GM23338 (cell line): ENCODE data around the gene SP5. TPM values are rescaled to one million over a fixed set of nuclear protein-coding genes. Genes with fewer than 3 reads are reported as not detected.

Experiments used
- ZNF462 ChIP-seq: fragments of 250-450 bp; sonication (Bioruptor Pico); IDR thresholded peaks from 2 replicates; pipeline ENCODE4 v1.5.0; 2020; ENCODE audit warnings: mild to moderate bottlenecking, moderate library complexity
- polyA plus RNA-seq: library from polyadenylated mRNA; unstranded; fragments of >200 nt; fragmentation: Nextera tagmentation; extraction: Ambion mirVana; gene quantifications from 2 replicates; pipeline ENCODE4 v1.2.1, GENCODE V29; 2016
- total RNA-seq: library from RNA; depleted of rRNA; stranded (reverse); fragments of >200 nt; shearing (Covaris generic); gene quantifications from 2 replicates; pipeline ENCODE4 v1.2.3, GENCODE V29; 2014
- TF ChIP-seq, protein P1 (sequence below), 2 experiments: fragments of 200-600 bp in 1 of 2; sonication (generic) in 1 of 2; conservative IDR thresholded peaks; 2 replicates each; pipeline versions ENCODE4 v1.5.1 to v1.6.1; 2016 to 2017; ENCODE audit warnings: antibody characterized with exemption in 2 of 2, low read depth in 2 of 2, mild to moderate bottlenecking in 2 of 2, moderate library complexity in 1 of 2
- TF ChIP-seq, protein P2 (sequence below): IDR thresholded peaks from 2 replicates; pipeline ENCODE4 v1.6.1; 2016; ENCODE audit warnings: antibody characterized with exemption

The SP5 gene
- total and polyA plus RNA-seq, 2 experiments from 2014 or later: 0.21 to 0.32 TPM

DNA sequence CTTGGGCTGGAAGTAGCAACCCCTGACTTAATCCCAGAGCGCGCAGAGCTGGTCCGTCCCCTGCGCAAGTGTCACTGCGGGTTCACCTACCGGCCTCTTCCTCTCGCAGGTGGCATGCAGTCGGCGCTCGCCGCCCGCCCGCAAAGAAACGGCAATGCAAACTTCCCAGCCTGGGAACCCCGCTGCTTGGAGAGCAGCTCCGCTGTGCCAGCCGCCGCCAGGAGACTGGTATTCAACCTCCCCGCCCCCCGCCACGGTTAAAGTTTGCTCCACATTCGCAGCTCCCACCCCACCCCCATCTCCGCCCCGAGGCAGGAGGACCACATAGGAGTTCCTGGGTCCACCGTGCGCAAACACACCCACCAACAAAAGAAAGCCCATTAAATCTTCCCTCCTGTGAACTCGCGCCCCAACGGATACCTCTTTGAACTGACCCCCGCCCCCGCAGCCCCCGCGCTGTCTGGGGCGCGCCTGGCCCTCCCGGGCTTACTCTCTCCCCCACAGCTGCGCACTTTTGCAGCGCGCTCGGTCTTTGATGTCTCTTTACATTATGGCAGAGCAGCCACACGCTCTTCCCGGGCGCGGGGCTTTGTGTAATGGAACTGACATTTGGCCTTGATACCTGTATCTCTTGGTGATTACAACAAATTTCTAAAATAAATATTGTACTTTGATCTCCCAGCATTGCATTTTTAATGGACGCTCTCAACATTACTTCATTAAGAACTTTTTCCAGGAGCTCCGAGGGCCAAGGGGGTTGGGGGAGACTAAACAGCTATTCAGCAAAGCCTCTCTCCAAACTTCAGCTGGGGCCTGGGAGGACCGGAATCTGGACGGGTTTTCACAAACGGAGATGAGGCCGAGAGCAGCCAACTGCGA is 3.1 kb upstream of the SP5 start (continued):
- TF ChIP-seq ZNF462 (CRISPR knock-in tag): no peak
- TF ChIP-seq, protein P1, sequence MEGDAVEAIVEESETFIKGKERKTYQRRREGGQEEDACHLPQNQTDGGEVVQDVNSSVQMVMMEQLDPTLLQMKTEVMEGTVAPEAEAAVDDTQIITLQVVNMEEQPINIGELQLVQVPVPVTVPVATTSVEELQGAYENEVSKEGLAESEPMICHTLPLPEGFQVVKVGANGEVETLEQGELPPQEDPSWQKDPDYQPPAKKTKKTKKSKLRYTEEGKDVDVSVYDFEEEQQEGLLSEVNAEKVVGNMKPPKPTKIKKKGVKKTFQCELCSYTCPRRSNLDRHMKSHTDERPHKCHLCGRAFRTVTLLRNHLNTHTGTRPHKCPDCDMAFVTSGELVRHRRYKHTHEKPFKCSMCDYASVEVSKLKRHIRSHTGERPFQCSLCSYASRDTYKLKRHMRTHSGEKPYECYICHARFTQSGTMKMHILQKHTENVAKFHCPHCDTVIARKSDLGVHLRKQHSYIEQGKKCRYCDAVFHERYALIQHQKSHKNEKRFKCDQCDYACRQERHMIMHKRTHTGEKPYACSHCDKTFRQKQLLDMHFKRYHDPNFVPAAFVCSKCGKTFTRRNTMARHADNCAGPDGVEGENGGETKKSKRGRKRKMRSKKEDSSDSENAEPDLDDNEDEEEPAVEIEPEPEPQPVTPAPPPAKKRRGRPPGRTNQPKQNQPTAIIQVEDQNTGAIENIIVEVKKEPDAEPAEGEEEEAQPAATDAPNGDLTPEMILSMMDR (conservative IDR thresholded peaks at IDR 0.05; ENCODE audit: low read depth in 2 of 2): 0 out of 4 replicates have a peak, but pooled peaks of 1 of the 2 experiments have one; percentile 12
- TF ChIP-seq, protein P2, sequence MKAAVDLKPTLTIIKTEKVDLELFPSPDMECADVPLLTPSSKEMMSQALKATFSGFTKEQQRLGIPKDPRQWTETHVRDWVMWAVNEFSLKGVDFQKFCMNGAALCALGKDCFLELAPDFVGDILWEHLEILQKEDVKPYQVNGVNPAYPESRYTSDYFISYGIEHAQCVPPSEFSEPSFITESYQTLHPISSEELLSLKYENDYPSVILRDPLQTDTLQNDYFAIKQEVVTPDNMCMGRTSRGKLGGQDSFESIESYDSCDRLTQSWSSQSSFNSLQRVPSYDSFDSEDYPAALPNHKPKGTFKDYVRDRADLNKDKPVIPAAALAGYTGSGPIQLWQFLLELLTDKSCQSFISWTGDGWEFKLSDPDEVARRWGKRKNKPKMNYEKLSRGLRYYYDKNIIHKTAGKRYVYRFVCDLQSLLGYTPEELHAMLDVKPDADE: no peak
